Neuronal stem cell (in vitro differentiated cells): ENCODE results near the gene SLC38A8.

Experiments
- DNase-seq: peaks from one replicate; pipeline ENCODE4 v3.0.0-alpha.2; 2013; ENCODE audit warnings: low spot score
- H2AFZ ChIP-seq: one replicate; pipeline ENCODE4 v1.6.1; 2013; ENCODE audit warnings: mild to moderate bottlenecking, low read length, inconsistent platforms
- H2AK5ac ChIP-seq: 2 replicates; pipeline ENCODE4 v1.6.1; 2013; ENCODE audit warnings: low read depth, mild to moderate bottlenecking, inconsistent platforms, low read length, moderate library complexity, mixed read lengths
- H2BK120ac ChIP-seq: 2 replicates; pipeline ENCODE4 v1.6.1; 2013; ENCODE audit warnings: low read depth, mild to moderate bottlenecking, inconsistent platforms, low read length, moderate library complexity, mixed read lengths
- H2BK12ac ChIP-seq: one replicate; pipeline ENCODE4 v1.6.1; 2013; ENCODE audit warnings: low read length, inconsistent platforms
- H2BK15ac ChIP-seq: 2 replicates; pipeline ENCODE4 v1.6.1; 2013; ENCODE audit warnings: mild to moderate bottlenecking, low read length, inconsistent platforms, mixed read lengths
- H2BK5ac ChIP-seq: one replicate; pipeline ENCODE4 v1.6.1; 2013; ENCODE audit warnings: inconsistent platforms, mild to moderate bottlenecking, low read length, moderate library complexity
- H3K14ac ChIP-seq: one replicate; pipeline ENCODE4 v1.6.1; 2013; ENCODE audit warnings: low read length, inconsistent platforms
- H3K18ac ChIP-seq: 2 replicates; pipeline ENCODE4 v1.6.1; 2013; ENCODE audit warnings: low read length, inconsistent platforms
- H3K23ac ChIP-seq: 2 replicates; pipeline ENCODE4 v1.6.1; 2013; ENCODE audit warnings: low read depth, mild to moderate bottlenecking, mixed read lengths, low read length, inconsistent platforms; ENCODE audit not compliant: poor library complexity
- H3K27ac ChIP-seq: replicated peaks from 3 replicates; pipeline ENCODE4 v1.5.1; 2013; ENCODE audit warnings: low read length, inconsistent platforms
- H3K27me3 ChIP-seq, 3 experiments: 2 replicates each; pipeline ENCODE4 v1.6.1; 2013; ENCODE audit warnings: low read length in 3 of 3, mild to moderate bottlenecking in 2 of 3, inconsistent platforms in 1 of 3, low read depth in 1 of 3, mixed read lengths in 1 of 3, moderate library complexity in 1 of 3; ENCODE audit not compliant: control insufficient read depth in 3 of 3, insufficient read depth in 3 of 3
- H3K36me3 ChIP-seq, 2 donors: replicated peaks in 1 of 2; 2 replicates each; pipeline ENCODE4 v1.6.1; 2013; ENCODE audit warnings: low read length in 2 of 2; ENCODE audit not compliant: control insufficient read depth in 2 of 2, insufficient read depth in 2 of 2
- H3K4ac ChIP-seq: 2 replicates; pipeline ENCODE4 v1.6.1; 2013; ENCODE audit warnings: inconsistent platforms, mild to moderate bottlenecking, low read length, moderate library complexity
- H3K4me1 ChIP-seq, 2 donors: 1 replicate in 1 of 2; 2 replicates in 1 of 2; pipeline ENCODE4 v1.6.1; 2013; ENCODE audit warnings: low read length in 2 of 2, low read depth in 1 of 2; ENCODE audit not compliant: control insufficient read depth in 2 of 2, insufficient read depth in 1 of 2
- H3K4me2 ChIP-seq: one replicate; pipeline ENCODE4 v1.6.1; 2013; ENCODE audit warnings: mild to moderate bottlenecking, low read length, inconsistent platforms; ENCODE audit not compliant: insufficient read depth, poor library complexity, severe bottlenecking
- H3K4me3 ChIP-seq, 2 donors: 2 replicates each; pipeline ENCODE4 v1.5.1; 2013; ENCODE audit warnings: low read length in 2 of 2, mild to moderate bottlenecking in 2 of 2, inconsistent platforms in 1 of 2, moderate library complexity in 1 of 2
- H3K79me1 ChIP-seq: one replicate; pipeline ENCODE4 v1.6.1; 2013; ENCODE audit warnings: low read depth, mild to moderate bottlenecking, inconsistent platforms, low read length, moderate library complexity
- H3K9ac ChIP-seq: one replicate; pipeline ENCODE4 v1.6.1; 2013; ENCODE audit warnings: mild to moderate bottlenecking, low read depth, low read length, inconsistent platforms; ENCODE audit not compliant: poor library complexity
- H3K9me3 ChIP-seq, 2 donors: replicated peaks in 1 of 2; 2 replicates each; pipeline versions ENCODE3 to v1.6.1; 2013; ENCODE audit warnings: low read length in 2 of 2, mild to moderate bottlenecking in 2 of 2, inconsistent platforms in 1 of 2, low read depth in 1 of 2, mixed read lengths in 1 of 2, moderate library complexity in 1 of 2; ENCODE audit not compliant: control insufficient read depth in 2 of 2, insufficient read depth in 1 of 2
- H4K8ac ChIP-seq: one replicate; pipeline ENCODE4 v1.6.1; 2013; ENCODE audit warnings: low read depth, mild to moderate bottlenecking, inconsistent platforms, low read length, moderate library complexity
- H4K91ac ChIP-seq: one replicate; pipeline ENCODE4 v1.6.1; 2013; ENCODE audit warnings: low read length, low read depth, mild to moderate bottlenecking, inconsistent platforms; ENCODE audit not compliant: poor library complexity
- WGBS, 2 donors: extraction: QIAGEN DNeasy Blood & Tissue Kit; methylation state at CpG; one replicate each; pipeline ENCODE4 v1.1.7; 2013; ENCODE audit warnings: missing lambda C conversion rate in 2 of 2, mixed read lengths in 1 of 2; ENCODE audit not compliant: insufficient read length in 2 of 2, insufficient replicate concordance in 1 of 2; ENCODE audit errors: extremely low coverage in 2 of 2; 5-methylcytosine and 5-hydroxymethylcytosine counted together

The SLC38A8 gene

GRCh38 chr16:84032458-84033178 lies 10.0 kb downstream of the SLC38A8 start:
- no peak overlapping the region for H2BK15ac ChIP-seq
- H3K9ac ChIP-seq: peak overlapping the region; percentile 30
- H2BK120ac ChIP-seq: no peak overlapping the region
- peak overlapping the region; percentile 26 for H3K4me2 ChIP-seq
- no peak overlapping the region for H3K18ac ChIP-seq
- peaks cover 0 to 9% of the 10 kb centered on the region in 2 donors for H3K9me3 ChIP-seq
- H2BK5ac ChIP-seq: no peak overlapping the region
- no peak overlapping the region for H3K27ac ChIP-seq
- H3K4me3 ChIP-seq: no peak overlapping the region
- peak; percentile 48 for DNase-seq
- no peaks in the 10 kb centered on the region for H3K36me3 ChIP-seq
- H3K27me3 ChIP-seq: no peaks in the 10 kb centered on the region
- no peak overlapping the region for H2BK12ac ChIP-seq
- H2AFZ ChIP-seq: no peak overlapping the region
- no peak overlapping the region for H3K4ac ChIP-seq
- H2AK5ac ChIP-seq: no peak overlapping the region
- no CpG with 5 or more reads among the region's 15 CpGs for WGBS, 2 donors
- H3K23ac ChIP-seq: no peak overlapping the region
- no peak overlapping the region for H4K91ac ChIP-seq
- peaks cover 14 to 16% of the 10 kb centered on the region in 2 donors for H3K4me1 ChIP-seq
- H3K79me1 ChIP-seq: no peaks in the 10 kb centered on the region
- no peak overlapping the region for H3K14ac ChIP-seq
- no peak overlapping the region for H4K8ac ChIP-seq

GRCh38 chr16:84031556-84031955 lies 11.0 kb downstream of the SLC38A8 start:
- Histone ChIP-seq H2BK15ac (peak overlapping the region; percentile 98), H2BK5ac (no peak overlapping the region), H3K36me3 (no peaks in the 10 kb centered on the region), H3K18ac (peak overlapping the region; percentile 91), H4K8ac (peak overlapping the region; percentile 86), H2AK5ac (peak overlapping the region; percentile 98), H3K27me3 (no peaks in the 10 kb centered on the region), H2AFZ (no peak overlapping the region), H3K4me3 (no peak overlapping the region), H3K4me2 (no peak overlapping the region), H3K9ac (peak overlapping the region; percentile 30), H3K4me1 (peaks cover 21 to 22% of the 10 kb centered on the region in 2 donors), H3K4ac (peak overlapping the region; percentile 46), H2BK12ac (peak overlapping the region; percentile 96), H2BK120ac (peak overlapping the region; percentile 68), H4K91ac (peak overlapping the region; percentile 22), H3K9me3 (peaks cover 0 to 7% of the 10 kb centered on the region in 2 donors), H3K27ac (no peak overlapping the region), H3K23ac (peak overlapping the region; percentile 21), H3K79me1 (no peaks in the 10 kb centered on the region), H3K14ac (peak overlapping the region; percentile 84)
- WGBS, 2 donors: no CpG with 5 or more reads among the region's 17 CpGs
- DNase-seq: no peak

- Histone ChIP-seq H3K23ac (no peak overlapping the region), H3K4ac (no peak overlapping the region), H3K36me3 (no peaks in the 10 kb centered on the region), H3K18ac (no peak overlapping the region), H3K9ac (no peak overlapping the region), H2BK120ac (no peak overlapping the region), H3K4me2 (no peak overlapping the region), H3K27me3 (no peaks in the 10 kb centered on the region), H3K14ac (no peak overlapping the region), H3K4me1 (peaks cover 21 to 22% of the 10 kb centered on the region in 2 donors), H2AFZ (no peak overlapping the region), H3K27ac (no peak overlapping the region), H2BK12ac (no peak overlapping the region), H4K91ac (no peak overlapping the region), H2BK15ac (peak overlapping the region; percentile 83), H3K79me1 (no peaks in the 10 kb centered on the region), H2BK5ac (no peak overlapping the region), H2AK5ac (peak overlapping the region; percentile 62), H3K9me3 (peaks cover 0 to 5% of the 10 kb centered on the region in 2 donors), H3K4me3 (no peak overlapping the region), H4K8ac (no peak overlapping the region)
- no CpG with 5 or more reads among the region's 14 CpGs for WGBS, 2 donors
- no peak for DNase-seq
Observed at GRCh38 chr16:84029297-84030047, 13.1 kb downstream of the SLC38A8 start.

- Histone ChIP-seq H2AFZ (peak overlapping the region; percentile 60), H3K23ac (no peak overlapping the region), H2BK15ac (peak overlapping the region; percentile 82), H3K4ac (no peak overlapping the region), H2BK5ac (no peak overlapping the region), H2BK12ac (no peak overlapping the region), H3K4me2 (no peak overlapping the region), H3K4me1 (peaks cover 19 to 21% of the 10 kb centered on the region in 2 donors), H3K14ac (no peak overlapping the region), H3K9me3 (peaks cover 0 to 3% of the 10 kb centered on the region in 2 donors), H3K79me1 (no peaks in the 10 kb centered on the region), H2AK5ac (peak overlapping the region; percentile 77), H3K27ac (no peak overlapping the region), H3K18ac (peak overlapping the region; percentile 71), H3K36me3 (no peaks in the 10 kb centered on the region), H4K8ac (peak overlapping the region; percentile 84), H3K27me3 (no peaks in the 10 kb centered on the region), H3K4me3 (no peak overlapping the region), H4K91ac (no peak overlapping the region), H2BK120ac (no peak overlapping the region), H3K9ac (no peak overlapping the region)
- DNase-seq: no peak
- WGBS, 2 donors: no CpG with 5 or more reads among the region's 15 CpGs
Observed at GRCh38 chr16:84027625-84028024, 15.0 kb downstream of the SLC38A8 start.
